Activated effector memory CD4-positive, alpha-beta T cell treated with anti-CD3 and anti-CD28 coated beads, Interleukin-2, amount 50 U/mL, for 16 hours (primary cell): ENCODE measurements around the gene TTLL5.
"Not testable (repeated sequence)": the region's sequence is repeated elsewhere in the genome, so short reads cannot be mapped to it uniquely, and the experiment has no call there.

Experiments used
- DNase-seq: peaks from one replicate; pipeline ENCODE4 v3.0.0-alpha.2; 2020

TTLL5 gene

GRCh38 chr14:75649337-75649736, 11.7 kb upstream of the TTLL5 start:
- no peak for DNase-seq

- DNase-seq: no peak
These were observed 11.3 kb upstream of the TTLL5 start for GRCh38 chr14:75649773-75650172.

- no peak for DNase-seq
These were observed 10.6 kb upstream of the TTLL5 start for GRCh38 chr14:75650253-75651058.

GRCh38 chr14:75653563-75653962, 7.5 kb upstream of the TTLL5 start:
- no peak for DNase-seq

GRCh38 chr14:75654127-75654732, 6.8 kb upstream of the TTLL5 start:
- DNase-seq: peak; percentile 93

GRCh38 chr14:75655235-75655634, 5.8 kb upstream of the TTLL5 start:
- no peak for DNase-seq

GRCh38 chr14:75657331-75657730, 3.7 kb upstream of the TTLL5 start:
- no peak for DNase-seq

GRCh38 chr14:75658957-75659356, 2.1 kb upstream of the TTLL5 start:
- no peak for DNase-seq

GRCh38 chr14:75660238-75660629, 812 bp upstream of the TTLL5 start:
- DNase-seq: no peak

- no peak for DNase-seq
These were observed 411 bp downstream of the TTLL5 start for GRCh38 chr14:75661499-75661814.

GRCh38 chr14:75662966-75663365, 1.9 kb downstream of the TTLL5 start:
- no peak for DNase-seq

GRCh38 chr14:75667099-75667765, 6.2 kb downstream of the TTLL5 start:
- DNase-seq: no peak

GRCh38 chr14:75672605-75673192, 11.7 kb downstream of the TTLL5 start:
- no peak for DNase-seq

- no peak for DNase-seq
These were observed 12.4 kb downstream of the TTLL5 start for GRCh38 chr14:75673345-75674035.

GRCh38 chr14:75675265-75675960, 14.4 kb downstream of the TTLL5 start:
- DNase-seq: no peak

GRCh38 chr14:75685910-75686309, 24.9 kb downstream of the TTLL5 start:
- no peak for DNase-seq

- no peak for DNase-seq
These were observed 28.0 kb downstream of the TTLL5 start for GRCh38 chr14:75689012-75689411.

GRCh38 chr14:75690010-75690409, 29.0 kb downstream of the TTLL5 start:
- no peak for DNase-seq

GRCh38 chr14:75695025-75695424, 34.0 kb downstream of the TTLL5 start:
- not testable (repeated sequence) for DNase-seq

- DNase-seq: no peak
These were observed 36.3 kb downstream of the TTLL5 start for GRCh38 chr14:75697386-75697785.

GRCh38 chr14:75697918-75698317, 36.9 kb downstream of the TTLL5 start:
- no peak for DNase-seq

- DNase-seq: no peak
These were observed 38.3 kb downstream of the TTLL5 start for GRCh38 chr14:75699331-75699730.

GRCh38 chr14:75700295-75700694, 39.2 kb downstream of the TTLL5 start:
- DNase-seq: no peak
